ENCODE data around the gene SCD5.

Gene SCD5

GRCh38 chr4:82798168-82799005 is at the start of gene SCD5:
Gene SCD5 (minus strand): TSS chr4:82798796. CDS start chr4:82798537, 259 bp downstream.
- TF ChIP-seq CTCF (IDR thresholded peaks at IDR 0.05), result no peak

GRCh38 chr4:82842593-82842992 is 44.0 kb upstream of the SCD5 start:
- no peak for TF ChIP-seq CTCF (IDR thresholded peaks at IDR 0.05)

- TF ChIP-seq CTCF (IDR thresholded peaks at IDR 0.05), result no peak
Measured at GRCh38 chr4:82839624-82840023, 41.0 kb upstream of the SCD5 start.

GRCh38 chr4:82833696-82834313 is 35.2 kb upstream of the SCD5 start:
- no peak for TF ChIP-seq CTCF (IDR thresholded peaks at IDR 0.05)

GRCh38 chr4:82825425-82825824 is 26.8 kb upstream of the SCD5 start:
- no peak for TF ChIP-seq CTCF (IDR thresholded peaks at IDR 0.05)

GRCh38 chr4:82823062-82823461 is 24.5 kb upstream of the SCD5 start:
- no peak for TF ChIP-seq CTCF (IDR thresholded peaks at IDR 0.05)

- no peak for TF ChIP-seq CTCF (IDR thresholded peaks at IDR 0.05)
Measured at GRCh38 chr4:82820689-82821088, 22.1 kb upstream of the SCD5 start.

All from LNCAP (cell line).